Measurements from ENCODE around the gene RALBP1.

GRCh38 chr18:9552191-9552590 lies 76.9 kb downstream of the RALBP1 start:
- TF ChIP-seq MXI1 (IDR thresholded peaks at IDR 0.05; ENCODE audit: borderline replicate concordance, low read depth, low read length): no peak
- TF ChIP-seq CEBPB (IDR thresholded peaks at IDR 0.05; ENCODE audit: low read depth, low read length): peak; percentile 84
- no peak for TF ChIP-seq CTCF (conservative IDR thresholded peaks at IDR 0.05; ENCODE audit: low read depth, low read length)
- no peak for TF ChIP-seq RFX5 (IDR thresholded peaks at IDR 0.05; ENCODE audit: low read depth, low read length)
